Panc1 (cell line): ENCODE results near the gene OASL. TPM values are rescaled to one million over a fixed set of nuclear protein-coding genes. Genes with fewer than 3 reads are reported as not detected.

Source experiments
- ATAC-seq: fragments of 200-7000 bp; cut with Tn5 transposase; 2 replicates; pipeline ENCODE4 v1.9.1; 2020; ENCODE audit warnings: mild to moderate bottlenecking, moderate library complexity
- BruUV-seq: library from RNA; stranded (reverse); fragments of 400-500 nt; replicated peaks from 2 replicates; lab custom pipeline; 2021; lab: Mats Ljungman, UMichigan
- CTCF ChIA-PET: fragments of 300-600 bp; sonication (Branson Sonifier 250); formaldehyde crosslinking; loops from one replicate; lab custom pipeline; 2022; ENCODE audit warnings: antibody characterized with exemption; lab: Charles Lee
- POLR2A ChIA-PET: fragments of 300-600 bp; sonication (Branson Sonifier 250); formaldehyde crosslinking; loops from one replicate; lab custom pipeline; 2022; ENCODE audit warnings: antibody characterized with exemption; lab: Charles Lee
- DNase-seq: peaks from one replicate; pipeline ENCODE4 v3.0.0-alpha.2; 2010; ENCODE audit warnings: low read depth, low spot score
- H3K27ac ChIP-seq: 2 replicates; pipeline ENCODE4 v1.5.1; 2011; ENCODE audit warnings: mild to moderate bottlenecking, low read length, inconsistent platforms
- H3K27me3 ChIP-seq: fragments of 200-500 bp; sonication (Bioruptor generic); 2 replicates; pipeline ENCODE4 v1.6.0; 2014; ENCODE audit warnings: low read length, inconsistent platforms; ENCODE audit not compliant: control insufficient read depth, insufficient read depth
- H3K36me3 ChIP-seq: fragments of 200-500 bp; sonication (Bioruptor generic); 2 replicates; pipeline ENCODE4 v1.5.1; 2014; ENCODE audit warnings: inconsistent platforms, mild to moderate bottlenecking, low read length, moderate library complexity; ENCODE audit not compliant: control insufficient read depth, insufficient read depth
- H3K4me1 ChIP-seq: 2 replicates; pipeline ENCODE4 v1.5.1; 2011; ENCODE audit warnings: inconsistent platforms, mild to moderate bottlenecking, low read length, moderate library complexity; ENCODE audit not compliant: control insufficient read depth, insufficient read depth
- H3K4me3 ChIP-seq, 2 experiments: 2 replicates each; pipeline ENCODE4 v1.5.1; 2011 to 2012; ENCODE audit warnings: low read depth in 2 of 2, low read length in 2 of 2, mild to moderate bottlenecking in 2 of 2, inconsistent platforms in 1 of 2, moderate library complexity in 1 of 2
- H3K9me3 ChIP-seq: fragments of 200-500 bp; sonication (Bioruptor generic); 2 replicates; pipeline ENCODE4 v1.5.1; 2014; ENCODE audit warnings: low read depth, mild to moderate bottlenecking, inconsistent platforms, low read length, moderate library complexity; ENCODE audit not compliant: control insufficient read depth, insufficient read depth
- POLR2AphosphoS5 ChIP-seq: IDR thresholded peaks from 2 replicates; pipeline ENCODE4 v1.6.1; 2012; ENCODE audit warnings: mild to moderate bottlenecking, low read depth, low read length, moderate library complexity
- SIN3A ChIP-seq: IDR thresholded peaks from 2 replicates; pipeline ENCODE4 v1.6.1; 2012; ENCODE audit warnings: low read depth, mild to moderate bottlenecking, low read length, moderate library complexity, borderline replicate concordance; ENCODE audit not compliant: insufficient read depth
- TCF7L2 ChIP-seq: IDR thresholded peaks from 2 replicates; pipeline ENCODE4 v1.6.1; 2011; ENCODE audit warnings: mild to moderate bottlenecking, low read depth, low read length, inconsistent platforms
- in situ Hi-C: cut with HindIII; loops from 2 replicates; pipeline ENCODE4 v1.10.0; 2016; ENCODE audit warnings: low sequenced_read_pairs, low pct_unique_long_range_greater_than_20kb
- intact Hi-C: fragments of 100-400 bp; cut with micrococcal nuclease; formaldehyde crosslinking; loops from one replicate; pipeline ENCODE4 v1.10.0; 2022; ENCODE audit not compliant: unreplicated experiment
- total RNA-seq: library from RNA; stranded (reverse); gene quantifications from one replicate; pipeline ENCODE4 v1.2.1, GENCODE V29; 2021; ENCODE audit not compliant: unreplicated experiment
- TF ChIP-seq, protein P1 (sequence below), 2 experiments: IDR thresholded peaks; 2 replicates each; pipeline ENCODE4 v1.6.1; 2011 to 2012; ENCODE audit warnings: low read depth in 2 of 2, control low read depth in 1 of 2, low read length in 1 of 2, mild to moderate bottlenecking in 1 of 2, moderate library complexity in 1 of 2; ENCODE audit not compliant: insufficient read depth in 1 of 2
- TF ChIP-seq, protein P2 (sequence below): fragments of 450-650 bp; IDR thresholded peaks from 2 replicates; pipeline ENCODE4 v1.5.1; 2017; ENCODE audit warnings: mild to moderate bottlenecking

The OASL gene
- total RNA-seq, 1 experiment from 2014 or later: 21.1 TPM

DNA sequence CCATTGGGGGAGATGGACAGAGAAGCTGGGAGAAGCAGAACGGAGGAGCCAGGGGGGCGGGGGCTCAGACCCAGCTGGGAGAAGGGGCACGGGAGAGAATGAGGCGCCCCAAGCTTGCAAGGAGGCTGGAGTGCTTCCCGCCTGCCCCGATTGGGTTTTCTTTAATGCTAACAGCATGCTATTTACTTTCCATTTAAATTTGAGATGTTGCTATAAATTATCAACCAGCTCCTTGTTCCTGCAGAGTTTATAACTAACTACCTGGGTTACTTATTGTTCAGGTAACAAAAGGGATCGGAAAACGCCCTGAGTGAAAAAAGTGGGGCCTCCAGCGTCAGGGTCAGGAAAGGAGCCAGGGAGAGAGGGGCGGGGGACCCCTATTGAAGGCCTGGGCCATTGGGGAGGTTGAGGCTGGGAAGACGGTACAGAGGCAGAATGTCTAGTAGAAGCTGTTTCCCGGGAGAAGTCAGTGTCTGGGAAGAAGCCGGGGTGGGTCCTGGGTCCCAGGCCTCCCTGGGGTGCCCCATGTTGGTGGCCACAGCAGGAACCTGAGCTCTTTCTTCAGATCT is 58.2 kb downstream of the OASL start:
- H3K27me3 ChIP-seq: no peaks in the 10 kb centered on the region
- H3K36me3 ChIP-seq: no peaks in the 10 kb centered on the region
- in situ Hi-C loops: no loop called here
- peaks cover 19% of the 10 kb centered on the region for H3K4me1 ChIP-seq
- ChIA-PET POLR2A (no interaction called here), CTCF (interaction anchor here (1.0 kb wide), 1 partner anchor 20 kb away, joined by 4 read pairs; no protein-coding TSS in a partner anchor)
- no peak for ATAC-seq
- no peaks in the 10 kb centered on the region for H3K9me3 ChIP-seq
- DNase-seq: no peak
- intact Hi-C loops: no loop called here
- no peak overlapping the region for H3K4me3 ChIP-seq
- BruUV-seq: no TSS peak
- TF ChIP-seq TCF7L2 (no peak), POLR2AphosphoS5 (no peak), SIN3A (no peak)
- TF ChIP-seq, protein P1, sequence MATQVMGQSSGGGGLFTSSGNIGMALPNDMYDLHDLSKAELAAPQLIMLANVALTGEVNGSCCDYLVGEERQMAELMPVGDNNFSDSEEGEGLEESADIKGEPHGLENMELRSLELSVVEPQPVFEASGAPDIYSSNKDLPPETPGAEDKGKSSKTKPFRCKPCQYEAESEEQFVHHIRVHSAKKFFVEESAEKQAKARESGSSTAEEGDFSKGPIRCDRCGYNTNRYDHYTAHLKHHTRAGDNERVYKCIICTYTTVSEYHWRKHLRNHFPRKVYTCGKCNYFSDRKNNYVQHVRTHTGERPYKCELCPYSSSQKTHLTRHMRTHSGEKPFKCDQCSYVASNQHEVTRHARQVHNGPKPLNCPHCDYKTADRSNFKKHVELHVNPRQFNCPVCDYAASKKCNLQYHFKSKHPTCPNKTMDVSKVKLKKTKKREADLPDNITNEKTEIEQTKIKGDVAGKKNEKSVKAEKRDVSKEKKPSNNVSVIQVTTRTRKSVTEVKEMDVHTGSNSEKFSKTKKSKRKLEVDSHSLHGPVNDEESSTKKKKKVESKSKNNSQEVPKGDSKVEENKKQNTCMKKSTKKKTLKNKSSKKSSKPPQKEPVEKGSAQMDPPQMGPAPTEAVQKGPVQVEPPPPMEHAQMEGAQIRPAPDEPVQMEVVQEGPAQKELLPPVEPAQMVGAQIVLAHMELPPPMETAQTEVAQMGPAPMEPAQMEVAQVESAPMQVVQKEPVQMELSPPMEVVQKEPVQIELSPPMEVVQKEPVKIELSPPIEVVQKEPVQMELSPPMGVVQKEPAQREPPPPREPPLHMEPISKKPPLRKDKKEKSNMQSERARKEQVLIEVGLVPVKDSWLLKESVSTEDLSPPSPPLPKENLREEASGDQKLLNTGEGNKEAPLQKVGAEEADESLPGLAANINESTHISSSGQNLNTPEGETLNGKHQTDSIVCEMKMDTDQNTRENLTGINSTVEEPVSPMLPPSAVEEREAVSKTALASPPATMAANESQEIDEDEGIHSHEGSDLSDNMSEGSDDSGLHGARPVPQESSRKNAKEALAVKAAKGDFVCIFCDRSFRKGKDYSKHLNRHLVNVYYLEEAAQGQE (IDR thresholded peaks at IDR 0.05; ENCODE audit: insufficient read depth in 1 of 2, low read depth in 2 of 2, low read length in 1 of 2): no peak
- TF ChIP-seq, protein P2, sequence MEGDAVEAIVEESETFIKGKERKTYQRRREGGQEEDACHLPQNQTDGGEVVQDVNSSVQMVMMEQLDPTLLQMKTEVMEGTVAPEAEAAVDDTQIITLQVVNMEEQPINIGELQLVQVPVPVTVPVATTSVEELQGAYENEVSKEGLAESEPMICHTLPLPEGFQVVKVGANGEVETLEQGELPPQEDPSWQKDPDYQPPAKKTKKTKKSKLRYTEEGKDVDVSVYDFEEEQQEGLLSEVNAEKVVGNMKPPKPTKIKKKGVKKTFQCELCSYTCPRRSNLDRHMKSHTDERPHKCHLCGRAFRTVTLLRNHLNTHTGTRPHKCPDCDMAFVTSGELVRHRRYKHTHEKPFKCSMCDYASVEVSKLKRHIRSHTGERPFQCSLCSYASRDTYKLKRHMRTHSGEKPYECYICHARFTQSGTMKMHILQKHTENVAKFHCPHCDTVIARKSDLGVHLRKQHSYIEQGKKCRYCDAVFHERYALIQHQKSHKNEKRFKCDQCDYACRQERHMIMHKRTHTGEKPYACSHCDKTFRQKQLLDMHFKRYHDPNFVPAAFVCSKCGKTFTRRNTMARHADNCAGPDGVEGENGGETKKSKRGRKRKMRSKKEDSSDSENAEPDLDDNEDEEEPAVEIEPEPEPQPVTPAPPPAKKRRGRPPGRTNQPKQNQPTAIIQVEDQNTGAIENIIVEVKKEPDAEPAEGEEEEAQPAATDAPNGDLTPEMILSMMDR: no peak
- H3K27ac ChIP-seq: no peak overlapping the region

DNA sequence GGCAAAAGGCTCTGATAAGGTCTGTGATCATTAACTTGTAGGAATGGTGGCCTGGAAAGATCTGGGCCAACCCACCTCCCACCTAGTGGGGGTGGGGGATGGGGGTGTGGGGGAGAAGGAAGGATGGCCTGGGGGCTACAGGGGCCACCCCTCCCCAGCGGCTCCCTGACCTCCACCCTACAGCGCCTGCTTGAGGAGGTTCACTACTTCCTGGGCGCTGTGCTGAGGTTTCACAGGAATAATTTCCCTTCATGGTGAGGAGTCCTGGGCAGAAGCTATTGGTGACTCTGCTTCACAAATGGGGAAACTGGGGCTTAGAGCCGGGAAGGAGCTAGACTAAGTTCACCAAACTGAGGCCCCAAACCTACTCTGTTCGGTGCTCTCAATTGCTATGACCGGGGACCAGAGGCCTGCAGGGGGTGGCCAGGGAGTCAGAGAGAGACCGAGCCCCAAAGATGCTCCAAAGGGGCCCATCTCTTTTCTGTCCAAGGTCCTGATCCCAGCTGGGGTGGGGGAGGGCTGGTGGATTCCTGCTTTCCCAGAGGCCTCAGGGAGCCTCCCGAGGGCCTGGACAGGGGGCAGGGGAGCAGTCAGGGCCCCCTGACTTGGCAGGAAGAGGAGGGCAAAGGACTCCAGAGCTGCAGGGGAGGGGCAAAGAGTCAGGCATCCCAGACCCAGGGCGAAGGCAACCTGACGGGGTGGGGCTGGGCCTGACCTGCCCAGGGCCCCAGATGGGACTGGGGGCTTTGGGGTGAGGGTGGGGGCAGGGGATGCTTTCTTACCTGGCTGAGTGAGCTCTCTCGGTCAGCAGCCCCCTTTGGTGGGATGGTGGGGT is 59.0 kb downstream of the OASL start:
- ATAC-seq (no peak), DNase-seq (no peak)
- in situ Hi-C loops (no loop called here), intact Hi-C loops (loop anchor here (10.0 kb wide), 1 partner anchor 225 kb away; no protein-coding TSS in a partner anchor)
- H3K27me3 ChIP-seq: no peaks in the 10 kb centered on the region
- CTCF ChIA-PET: interaction anchor here (0.5 to 1.0 kb wide), 3 partner anchors 21 to 512 kb away, joined by 3 to 4 read pairs (median 3); no protein-coding TSS in a partner anchor
- no peak overlapping the region for H3K27ac ChIP-seq
- no TSS peak for BruUV-seq
- no peaks in the 10 kb centered on the region for H3K36me3 ChIP-seq
- POLR2A ChIA-PET: interaction anchor here (0.6 kb wide), 1 partner anchor 255 kb away, joined by 3 read pairs; no protein-coding TSS in a partner anchor
- H3K9me3 ChIP-seq: no peaks in the 10 kb centered on the region
- no peak overlapping the region for H3K4me3 ChIP-seq
- TF ChIP-seq, protein P2: no peak
- TF ChIP-seq, protein P1 (IDR thresholded peaks at IDR 0.05; ENCODE audit: insufficient read depth in 1 of 2, low read depth in 2 of 2, low read length in 1 of 2): peak; percentile 79
- peaks cover 19% of the 10 kb centered on the region for H3K4me1 ChIP-seq
